ENCODE measurements around the gene NPEPL1.

The NPEPL1 gene

DNA sequence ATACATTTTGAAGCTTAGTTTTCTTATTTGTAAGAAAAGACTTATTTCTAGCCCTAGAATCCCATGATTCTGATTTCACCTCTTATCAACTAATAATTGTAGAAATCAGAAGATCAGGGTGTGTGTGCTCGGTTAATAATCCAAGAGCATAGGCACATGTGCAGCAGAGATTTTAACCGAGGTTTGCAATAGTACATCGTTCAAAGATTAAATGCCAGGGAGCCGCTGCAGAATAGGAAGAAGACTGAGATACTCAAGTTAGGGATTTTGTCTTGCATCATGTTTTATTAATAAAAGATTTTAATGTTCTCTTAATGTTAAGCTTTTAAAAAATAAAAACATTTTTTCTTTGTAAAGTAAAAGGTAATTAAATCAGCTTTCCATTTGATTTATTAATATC is 34.6 kb upstream of the NPEPL1 start:
- DNase-seq = no peak

- no peak for DNase-seq
These were observed 33.8 kb upstream of the NPEPL1 start for GRCh38 chr20:58658760-58659159.

GRCh38 chr20:58659841-58660240 is 32.8 kb upstream of the NPEPL1 start:
- DNase-seq = no peak

DNA sequence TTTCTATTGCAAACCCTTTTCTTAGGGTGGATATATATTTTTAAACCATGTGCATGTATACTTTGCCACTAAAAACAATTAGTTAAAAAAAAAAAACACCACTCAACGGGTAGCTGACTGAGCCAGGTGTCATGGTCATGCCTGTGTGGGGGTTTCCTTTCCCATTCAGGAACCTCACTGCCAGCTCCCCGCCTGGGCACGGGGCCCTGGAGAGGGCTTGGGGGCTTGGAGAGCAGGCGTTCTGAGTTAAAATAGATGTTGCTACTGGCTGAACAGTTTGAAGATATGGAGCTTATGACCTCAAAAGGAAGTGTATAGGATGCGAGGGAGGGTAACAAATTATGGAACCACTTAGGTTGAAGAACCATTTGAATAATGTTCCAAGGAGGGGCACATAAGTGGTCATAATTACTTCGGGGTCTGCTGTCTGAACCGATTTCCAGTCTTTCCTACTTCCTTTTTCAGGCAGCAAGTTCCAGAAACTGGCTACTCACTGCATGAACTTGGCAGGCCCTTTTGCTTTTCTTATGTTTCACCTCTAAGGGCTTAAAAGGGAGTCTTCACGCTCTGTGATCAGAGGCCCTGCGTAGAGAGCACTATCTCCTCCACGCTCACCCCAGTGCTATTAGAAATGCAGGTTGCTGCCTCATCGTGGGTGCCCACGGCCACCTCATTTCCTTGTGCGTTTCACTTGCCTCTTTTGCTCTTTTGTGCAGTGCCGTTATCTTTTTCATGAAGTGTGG is 31.6 kb upstream of the NPEPL1 start:
- DNase-seq = peak in 2 of 4 experiments; percentile 22 to 31

- DNase-seq = no peak
These were observed 30.8 kb upstream of the NPEPL1 start for GRCh38 chr20:58661598-58662473.

DNA sequence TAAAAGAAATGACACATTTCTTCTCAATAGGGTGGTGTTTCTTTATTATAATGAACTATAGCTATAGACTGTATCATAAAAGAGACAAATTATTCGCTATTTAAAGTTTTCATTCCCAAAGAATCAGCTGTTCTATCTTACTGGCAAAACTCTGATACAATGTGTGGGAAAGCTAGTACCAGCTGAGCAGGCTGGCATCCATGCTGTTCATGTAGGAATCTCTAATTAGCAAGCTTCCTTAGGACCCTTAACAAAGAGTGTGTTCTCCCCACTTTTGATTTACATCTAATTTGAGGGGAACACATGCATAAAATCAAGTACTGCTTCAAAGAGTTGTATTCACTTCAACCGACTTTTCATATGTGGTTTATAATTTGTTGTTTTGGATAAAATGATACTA is 28.3 kb upstream of the NPEPL1 start:
- DNase-seq = no peak

- DNase-seq = no peak
These were observed 27.7 kb upstream of the NPEPL1 start for GRCh38 chr20:58664883-58665282.

DNA sequence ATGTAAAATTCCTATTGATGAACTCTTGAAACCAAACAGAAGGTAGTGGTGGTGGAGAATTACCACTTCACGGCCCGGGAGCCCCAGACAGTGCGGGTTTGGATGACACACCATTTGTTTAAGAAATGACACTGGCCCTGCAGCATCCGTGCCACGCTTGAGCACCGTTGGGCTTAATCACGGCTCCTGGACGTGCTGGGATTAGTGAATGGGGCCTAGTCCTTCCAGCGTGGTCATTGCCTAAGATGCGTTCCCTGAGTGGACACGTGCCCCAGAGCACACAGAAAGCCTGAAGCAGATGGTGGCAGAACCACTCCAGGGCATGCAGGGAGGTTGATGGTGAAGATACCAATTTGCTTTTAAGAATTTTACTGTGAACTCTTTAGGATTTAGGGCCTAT is 27.0 kb upstream of the NPEPL1 start:
- DNase-seq = no peak

GRCh38 chr20:58666702-58667101 is 25.9 kb upstream of the NPEPL1 start:
- no peak for DNase-seq

DNA sequence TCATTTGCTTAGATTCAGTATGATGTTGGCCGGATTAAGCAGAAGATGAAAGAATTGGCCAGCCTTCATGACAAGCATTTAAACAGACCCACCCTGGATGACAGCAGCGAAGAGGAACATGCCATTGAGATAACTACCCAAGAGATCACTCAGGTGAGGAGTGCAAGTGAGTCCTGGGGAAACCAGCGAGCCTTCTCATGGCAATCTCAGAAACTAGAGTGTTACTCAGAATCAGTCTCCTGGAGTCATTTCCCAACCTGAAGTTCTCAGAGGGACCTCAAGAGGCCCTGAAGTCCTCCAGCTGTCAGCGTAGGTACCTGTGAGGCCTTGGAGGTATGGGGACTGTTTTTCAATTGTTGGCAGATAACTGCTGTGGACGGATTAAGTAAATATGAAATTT is 24.6 kb upstream of the NPEPL1 start:
- DNase-seq = no peak

GRCh38 chr20:58668901-58669286 is 23.7 kb upstream of the NPEPL1 start:
- DNase-seq = no peak

DNA sequence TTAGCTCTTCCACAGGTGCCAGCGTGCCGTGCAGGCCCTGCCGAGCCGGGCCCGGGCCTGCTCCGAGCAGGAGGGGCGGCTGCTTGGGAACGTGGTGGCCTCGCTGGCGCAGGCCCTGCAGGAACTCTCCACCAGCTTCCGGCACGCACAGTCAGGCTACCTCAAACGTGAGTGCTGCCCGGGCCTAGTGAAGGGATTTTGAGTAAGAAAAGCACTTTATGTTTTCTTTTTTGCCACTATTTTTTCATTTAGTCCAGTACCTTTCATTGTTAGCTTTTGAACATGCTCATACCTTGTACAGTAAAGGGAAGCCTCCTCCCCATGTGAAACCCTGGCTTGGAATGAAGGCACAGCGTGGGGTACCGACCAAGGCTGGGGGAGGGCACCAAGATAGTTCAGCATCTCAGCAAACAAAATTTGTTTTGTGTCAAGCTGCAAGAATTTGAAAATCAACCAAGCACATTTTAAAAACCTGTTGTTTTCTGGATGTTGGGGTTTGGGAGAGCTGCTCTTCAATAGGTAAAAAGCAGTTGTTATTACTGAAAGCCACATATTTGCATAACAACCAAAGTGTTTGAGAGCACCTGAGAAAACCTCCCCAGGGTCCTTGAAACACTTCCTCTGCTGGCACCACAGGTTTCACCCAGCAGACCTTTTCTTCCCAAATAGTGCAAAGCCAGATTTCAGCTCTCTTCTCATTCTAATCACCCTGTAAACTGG is 23.2 kb upstream of the NPEPL1 start:
- DNase-seq = no peak

DNA sequence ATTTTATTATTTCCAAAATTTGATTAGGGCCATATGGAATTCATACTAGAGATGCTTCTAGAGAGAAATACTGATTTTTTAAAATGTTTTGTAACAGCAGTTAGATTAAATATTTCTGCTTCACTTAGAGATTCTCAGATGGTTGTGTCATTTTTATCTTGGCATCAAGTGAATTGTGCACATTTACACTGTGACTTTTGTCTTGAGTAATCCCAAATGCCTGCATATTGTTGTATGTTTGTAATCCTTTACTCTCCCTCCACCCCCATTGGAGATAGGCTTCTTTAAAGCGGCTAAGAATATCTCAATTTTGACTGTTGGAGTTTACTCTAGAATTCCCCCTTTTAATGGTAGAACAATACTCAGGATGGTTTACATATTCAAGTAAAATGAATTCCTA is 22.5 kb upstream of the NPEPL1 start:
- DNase-seq = no peak

DNA sequence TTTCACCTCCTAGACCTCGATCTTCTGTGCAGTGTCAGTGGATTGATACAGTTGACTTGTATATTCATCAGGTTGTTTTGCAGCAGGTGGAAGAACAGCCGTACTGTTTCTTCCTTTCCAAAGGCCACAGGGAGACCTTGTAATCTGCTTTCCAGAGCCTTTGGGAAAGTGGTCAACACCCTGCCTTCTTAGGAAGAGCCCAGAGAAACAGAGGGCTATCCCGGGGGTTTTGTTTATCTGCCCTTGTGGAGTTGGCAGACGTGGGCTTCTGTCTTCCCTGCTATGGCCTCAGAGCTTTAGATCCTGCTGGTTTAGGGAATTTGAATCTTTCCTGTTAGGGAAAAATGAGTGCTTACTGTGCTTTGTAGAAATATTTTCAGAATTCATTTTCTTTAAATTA is 21.9 kb upstream of the NPEPL1 start:
- DNase-seq = no peak

GRCh38 chr20:58673119-58673518 is 19.5 kb upstream of the NPEPL1 start:
- no peak for DNase-seq

- DNase-seq = no peak
These were observed 17.4 kb upstream of the NPEPL1 start for GRCh38 chr20:58675146-58675584.

DNA sequence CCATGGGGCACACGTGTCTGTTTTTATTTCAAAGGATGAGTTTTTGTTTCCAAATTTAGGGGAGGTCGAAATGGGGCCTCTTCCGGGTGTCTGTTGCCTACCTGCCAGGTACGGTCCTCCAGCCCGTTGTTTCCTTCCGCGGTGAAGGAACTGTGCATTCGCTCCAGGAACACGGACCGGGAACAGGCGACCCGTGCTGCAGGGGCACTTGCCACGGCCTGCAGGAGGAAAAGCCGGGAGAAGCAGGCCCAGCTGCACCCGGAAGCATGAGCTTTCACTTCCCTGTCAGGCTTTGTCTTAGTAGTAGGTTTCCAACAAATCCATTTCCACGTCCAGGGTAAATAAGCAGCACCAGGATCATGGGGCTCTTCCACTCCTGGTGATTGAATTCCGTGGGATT is 17.0 kb upstream of the NPEPL1 start:
- DNase-seq = no peak

DNA sequence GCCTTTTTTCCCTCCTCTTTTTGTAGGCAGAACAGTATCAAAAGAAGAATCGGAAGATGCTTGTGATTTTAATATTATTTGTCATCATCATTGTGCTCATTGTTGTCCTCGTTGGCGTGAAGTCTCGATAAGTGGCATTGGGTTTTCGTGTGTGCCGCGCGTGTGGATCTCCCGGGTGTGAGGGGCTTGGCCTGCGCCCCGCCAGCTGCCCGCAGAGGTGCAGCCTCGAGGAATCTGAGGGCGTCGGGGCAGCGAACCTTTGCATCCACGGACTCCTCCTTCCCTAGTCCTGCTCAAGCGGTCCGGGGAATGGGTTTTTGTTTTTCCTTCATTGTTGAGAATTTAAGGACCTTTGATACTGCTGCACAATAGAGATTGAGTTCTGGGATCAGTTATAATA is 16.4 kb upstream of the NPEPL1 start:
- DNase-seq = no peak

- DNase-seq = no peak
These were observed 15.5 kb upstream of the NPEPL1 start for GRCh38 chr20:58677079-58677604.

DNA sequence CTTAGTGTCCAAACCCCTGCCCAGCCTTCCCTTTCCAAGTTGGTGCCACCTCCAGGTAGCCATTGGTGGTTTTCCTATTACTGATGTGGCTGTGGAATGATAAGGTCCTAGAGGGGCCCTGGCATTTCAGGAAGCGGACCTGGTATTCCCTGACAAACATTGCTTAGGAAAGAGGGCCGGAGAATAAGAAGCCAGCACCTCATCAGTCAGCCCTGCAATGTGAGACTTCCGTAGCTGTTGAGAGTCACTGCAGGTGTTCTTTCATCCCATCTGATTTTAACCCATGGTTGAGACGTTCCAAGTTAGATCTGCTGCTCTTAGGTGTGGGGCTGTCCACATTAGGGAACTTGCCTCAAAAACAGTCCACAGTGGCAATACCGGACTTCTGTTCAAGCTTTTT is 14.8 kb upstream of the NPEPL1 start:
- no peak for DNase-seq

- no peak for DNase-seq
These were observed 13.8 kb upstream of the NPEPL1 start for GRCh38 chr20:58678806-58679205.

DNA sequence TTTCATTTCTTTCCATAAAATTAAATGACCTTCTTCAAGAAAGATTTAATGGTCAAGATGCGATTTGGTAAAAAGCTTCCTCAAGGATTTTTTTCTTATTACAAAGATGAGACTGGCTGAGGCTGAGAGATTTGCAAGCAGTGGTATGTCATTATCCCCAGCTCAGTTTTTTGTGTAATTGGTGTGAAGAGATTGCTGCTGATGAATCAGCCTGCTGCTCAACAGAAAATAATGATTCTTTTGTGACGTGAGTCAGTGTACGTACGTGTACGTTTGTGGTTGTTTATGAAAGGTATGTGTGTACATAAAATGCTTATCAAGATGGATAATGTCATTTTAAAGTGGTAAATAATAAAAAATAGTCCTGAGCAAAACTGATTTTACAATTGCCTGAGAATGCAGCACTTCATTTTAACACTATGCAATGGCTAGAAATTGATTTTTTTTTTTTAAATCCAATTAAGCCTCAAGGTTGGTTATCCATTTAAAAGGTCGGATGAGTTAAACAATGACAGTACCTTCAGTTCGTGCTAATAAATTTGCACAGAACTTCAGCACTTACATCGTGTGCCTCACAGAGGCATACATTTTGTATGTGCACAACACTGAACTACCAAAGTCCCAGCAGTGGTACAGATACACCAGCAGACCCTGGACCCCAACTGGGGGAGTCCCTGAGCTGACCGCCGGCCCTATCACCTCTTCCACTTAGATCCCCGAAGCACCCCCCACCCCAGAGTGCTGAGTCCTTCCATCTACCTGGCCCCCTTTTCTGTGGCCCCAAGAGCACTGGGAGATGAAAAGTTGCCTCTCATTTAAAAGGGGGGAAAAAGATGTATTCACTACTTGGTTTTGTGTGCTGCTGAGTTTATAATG is 9.7 kb upstream of the NPEPL1 start:
- no peak for DNase-seq

All from activated CD4-positive, CD25-positive, alpha-beta regulatory T cell (primary cell).